ENCODE data around the gene TNS1.

DNA sequence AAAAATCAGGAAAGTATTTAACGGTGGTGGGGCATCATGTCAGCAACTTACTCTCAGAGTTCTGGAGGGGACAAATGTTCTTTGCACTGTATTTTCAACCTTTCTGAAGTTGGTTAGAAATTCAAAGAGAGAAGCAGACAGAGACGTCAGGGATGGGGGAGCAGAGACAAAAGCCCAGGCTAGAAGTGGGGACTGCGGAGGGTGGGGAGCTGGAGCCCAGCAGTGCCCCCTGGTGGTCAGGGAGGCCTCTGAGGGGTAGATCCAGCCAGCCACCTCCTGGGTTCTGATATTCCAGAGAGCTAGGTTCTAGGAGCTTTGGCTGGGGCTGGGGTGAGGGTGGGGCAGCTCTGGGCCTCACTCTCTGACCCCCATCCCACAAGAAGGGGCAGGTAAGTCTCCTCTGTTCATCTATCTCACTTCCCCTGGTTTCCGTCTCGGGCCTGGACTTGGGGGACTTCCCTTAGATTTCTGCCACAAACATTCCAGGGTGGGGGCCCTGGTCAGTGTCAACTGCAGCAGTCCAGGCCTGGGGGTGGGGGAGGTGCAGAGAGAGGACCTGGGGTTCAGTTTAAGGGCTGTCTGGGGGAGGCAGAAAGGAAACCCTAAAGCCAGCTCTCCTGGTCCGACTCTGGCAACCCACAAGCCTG, 8.9 kb downstream of the TNS1 start:
- TF ChIP-seq EZH2phosphoT487 (IDR thresholded peaks at IDR 0.05; ENCODE audit: insufficient read depth, low read depth) (no peak), EZH2 (IDR thresholded peaks at IDR 0.05; ENCODE audit: insufficient read depth, poor library complexity, severe bottlenecking) (no peak)

Measured in GM23248 (cell line).